Umbilical cord (tissue), 2 donors: ENCODE data around the gene LRG1. TPM values are rescaled to one million over a fixed set of nuclear protein-coding genes. Genes with fewer than 3 reads are reported as not detected.
"Not testable (repeated sequence)": the region's sequence is repeated elsewhere in the genome, so short reads cannot be mapped to it uniquely, and the experiment has no call there.

Source experiments
- DNase-seq: peaks from one replicate; pipeline ENCODE4 v3.0.0-alpha.2; 2015; ENCODE audit warnings: low spot score
- total RNA-seq: library from RNA; depleted of rRNA; stranded (reverse); fragments of >200 nt; gene quantifications from one replicate; pipeline ENCODE4 v1.2.3, GENCODE V29; 2014; ENCODE audit warnings: low replicate concordance; ENCODE audit not compliant: insufficient read depth

The LRG1 gene
- total RNA-seq, 1 donor from 2014 or later = 5.5 TPM

DNA sequence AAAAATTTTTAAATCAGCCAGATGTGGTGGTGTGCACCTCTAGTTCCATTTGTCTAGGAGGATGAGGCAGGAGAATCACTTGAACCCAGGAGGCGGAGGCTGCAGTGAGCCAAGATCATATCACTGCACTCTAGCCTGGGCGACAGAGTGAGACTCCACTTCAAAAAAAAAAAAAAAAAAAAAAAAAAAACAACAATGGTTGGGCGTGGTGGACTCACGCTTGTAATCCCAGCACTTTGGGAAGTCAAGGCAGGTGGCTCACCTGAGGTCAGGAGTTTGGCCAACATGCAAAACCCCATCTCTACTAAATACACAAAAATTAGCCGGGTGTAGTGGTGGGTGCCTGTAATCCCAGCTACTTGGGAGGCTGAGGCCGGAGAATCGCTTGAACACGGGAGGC is 12.5 kb downstream of the LRG1 start:
- not testable (repeated sequence) for DNase-seq

- DNase-seq = no peak
These were observed 14.3 kb downstream of the LRG1 start for GRCh38 chr19:4525563-4526002.

DNA sequence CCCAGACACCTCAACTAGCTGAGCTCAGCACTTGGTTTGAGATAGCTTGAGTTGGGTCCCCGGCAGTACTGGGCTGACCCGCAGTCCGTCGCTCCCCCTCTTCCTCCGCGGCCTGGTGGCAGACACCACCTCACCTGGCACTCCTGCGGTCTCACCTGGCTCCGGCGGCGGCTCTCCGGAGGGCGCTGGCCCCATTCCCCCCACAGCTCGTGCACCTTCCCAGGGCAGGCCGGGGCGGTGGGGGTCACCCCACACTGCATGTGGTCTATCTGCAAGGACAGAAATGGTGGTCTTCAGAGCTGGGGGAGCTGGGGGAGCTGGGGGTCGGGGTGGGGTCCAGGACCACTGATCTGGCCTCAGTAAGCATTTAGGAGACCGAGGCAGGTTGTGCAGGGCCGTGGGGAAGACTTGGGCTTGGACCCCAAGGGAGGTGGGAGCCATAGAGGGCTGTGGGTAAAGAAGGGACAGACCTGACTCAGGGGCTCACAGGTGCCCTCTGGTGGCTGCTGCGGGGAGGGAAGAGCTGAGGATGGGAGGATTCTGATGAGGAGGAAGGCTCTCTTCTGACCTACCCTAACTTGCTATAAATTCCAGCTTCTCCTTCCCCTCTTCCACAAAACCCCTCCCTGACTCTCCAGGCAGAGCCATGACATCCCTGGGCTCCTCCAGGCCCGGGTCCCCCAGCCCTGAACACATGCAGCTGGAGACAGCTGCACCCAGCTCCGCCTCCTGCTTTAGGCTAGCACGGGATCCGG is 14.9 kb downstream of the LRG1 start:
- DNase-seq = no peak

DNA sequence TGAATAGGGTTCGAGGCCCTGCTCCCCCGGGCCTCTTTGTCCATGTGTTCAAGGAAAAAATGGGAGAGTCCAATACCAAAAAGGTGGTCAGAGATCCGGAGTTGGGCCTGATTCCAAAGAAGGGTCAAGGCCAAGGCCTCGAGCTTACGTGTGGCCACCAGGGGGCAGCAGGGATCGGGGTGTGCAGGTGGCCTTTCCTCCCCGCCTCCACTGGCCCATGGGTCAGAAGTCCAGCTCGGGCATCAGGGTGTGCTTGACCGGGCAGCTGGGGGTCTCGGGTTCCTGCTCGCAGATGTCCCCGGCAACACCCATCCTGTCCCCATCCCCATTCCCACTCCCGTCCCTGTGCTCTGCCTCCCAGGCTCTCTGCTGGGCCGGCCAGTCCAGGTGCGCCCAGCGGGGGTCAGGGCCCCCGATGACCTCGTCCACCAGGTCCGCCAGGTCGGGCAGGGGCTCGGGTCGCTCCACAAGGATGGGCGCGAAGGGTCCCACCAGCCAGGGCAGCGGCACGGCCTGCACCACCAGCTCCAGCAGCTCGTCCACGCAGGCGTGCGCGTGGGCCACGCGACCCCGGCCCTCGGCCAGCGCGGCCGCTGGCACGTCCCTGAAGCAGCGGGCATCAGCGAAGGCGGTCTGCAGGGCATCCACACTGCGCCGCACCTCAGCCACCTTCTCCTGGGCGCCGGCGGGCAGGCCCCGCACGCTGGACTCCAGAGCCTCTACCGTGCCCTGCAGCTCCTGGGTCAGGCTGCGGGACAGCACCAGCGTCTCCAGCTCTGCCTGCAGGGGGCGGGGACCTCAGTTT is 16.3 kb downstream of the LRG1 start:
- no peak for DNase-seq

GRCh38 chr19:4522291-4523002 is 17.4 kb downstream of the LRG1 start:
- no peak for DNase-seq

GRCh38 chr19:4521888-4522242 is 18.0 kb downstream of the LRG1 start:
- no peak for DNase-seq

GRCh38 chr19:4521170-4521887 is 18.5 kb downstream of the LRG1 start:
- DNase-seq = no peak

GRCh38 chr19:4519521-4520277 is 20.1 kb downstream of the LRG1 start:
- peak; percentile 34 for DNase-seq

GRCh38 chr19:4519172-4519496 is 20.7 kb downstream of the LRG1 start:
- DNase-seq = no peak

- DNase-seq = no peak
These were observed 21.3 kb downstream of the LRG1 start, which contains the start of gene PLIN4 for GRCh38 chr19:4518345-4519171. TSS of gene PLIN4 (minus strand) at chr19:4518486. CDS start at chr19:4518272, 214 bp downstream.

DNA sequence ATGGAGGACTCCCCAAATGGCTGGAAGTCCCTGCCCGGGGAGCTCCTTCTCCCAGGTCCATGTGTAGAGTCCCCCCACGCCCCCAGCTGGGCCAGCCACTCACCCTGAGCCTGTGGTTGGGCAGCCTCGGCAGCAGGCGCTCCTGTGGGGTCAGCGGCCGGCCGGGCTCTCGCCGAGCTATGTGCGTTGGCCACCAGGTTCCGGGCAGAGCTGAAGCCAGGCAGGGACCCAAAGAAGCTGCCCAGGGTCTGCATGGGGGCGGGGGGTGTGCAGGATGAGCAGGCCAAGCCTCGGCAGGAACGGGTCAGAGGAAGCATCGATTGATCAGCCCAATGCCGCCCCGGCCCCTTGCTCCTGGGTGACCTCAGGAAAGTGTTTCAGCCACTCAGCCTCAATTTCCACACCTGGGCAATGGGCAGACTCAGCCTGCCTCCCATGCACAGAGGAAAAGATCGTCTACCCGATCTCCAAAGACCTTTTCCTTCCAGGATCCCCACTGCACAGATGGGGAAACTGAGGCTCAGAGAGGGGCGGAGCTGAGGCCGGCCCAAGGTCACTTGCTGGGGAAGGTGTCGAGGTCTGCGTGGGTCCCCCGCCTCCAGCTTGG is 22.3 kb downstream of the LRG1 start:
- DNase-seq = no peak

- no peak for DNase-seq
These were observed 22.9 kb downstream of the LRG1 start for GRCh38 chr19:4516939-4517300.

GRCh38 chr19:4516199-4516938 is 23.5 kb downstream of the LRG1 start:
- no peak for DNase-seq

GRCh38 chr19:4515732-4516131 is 24.1 kb downstream of the LRG1 start:
- no peak for DNase-seq

DNA sequence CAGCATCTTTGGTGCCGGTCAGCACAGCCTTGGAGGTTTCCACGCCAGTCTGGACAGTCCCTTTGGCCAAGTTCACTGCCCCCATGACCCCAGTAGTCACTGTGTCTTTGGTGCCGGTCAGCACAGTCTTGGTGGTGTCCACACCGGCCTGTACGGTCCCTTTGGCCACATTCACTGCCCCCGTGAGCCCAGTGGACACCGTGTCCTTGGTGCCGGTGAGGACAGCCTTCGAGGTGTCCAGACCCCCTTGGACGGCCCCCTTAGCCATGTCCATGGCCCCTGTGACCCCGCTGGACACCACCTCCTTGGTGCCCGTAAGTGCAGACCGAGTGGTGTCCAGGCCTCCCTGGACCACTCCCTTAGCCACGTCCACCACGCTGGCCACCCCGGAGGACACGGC is 26.6 kb downstream of the LRG1 start:
- no peak for DNase-seq

GRCh38 chr19:4512070-4512469 is 27.8 kb downstream of the LRG1 start:
- no peak for DNase-seq

DNA sequence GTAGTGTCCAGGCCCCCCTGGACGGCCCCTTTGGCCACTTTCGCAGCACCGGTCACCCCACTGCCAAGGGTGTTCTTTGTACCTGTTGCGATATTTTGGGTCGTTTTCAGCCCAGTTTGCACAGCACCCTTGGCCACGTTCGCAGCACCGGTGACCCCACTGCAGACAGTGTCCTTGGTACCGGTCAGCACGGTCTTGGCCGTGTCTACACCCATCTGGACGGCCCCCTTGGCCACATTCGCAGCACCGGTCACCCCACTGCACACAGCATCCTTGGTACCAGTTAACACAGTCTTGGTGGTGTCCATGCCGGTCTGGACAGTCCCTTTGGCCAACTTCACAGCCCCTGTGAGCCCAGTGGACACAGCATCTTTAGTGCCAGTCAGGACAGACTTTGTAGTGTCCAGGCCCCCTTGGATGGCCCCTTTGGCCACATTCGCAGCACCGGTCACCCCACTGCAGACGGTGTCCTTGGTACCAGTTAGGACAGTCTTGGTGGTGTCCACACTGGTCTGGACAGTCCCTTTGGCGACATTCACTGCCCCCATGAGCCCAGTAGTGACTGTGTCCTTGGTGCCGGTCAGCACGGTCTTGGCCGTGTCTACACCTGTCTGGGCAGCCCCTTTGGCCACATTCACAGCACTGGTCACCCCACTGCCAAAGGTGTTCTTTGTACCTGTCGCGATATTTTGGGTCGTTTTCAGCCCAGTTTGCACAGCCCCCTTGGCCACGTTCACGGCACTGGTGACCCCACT is 28.4 kb downstream of the LRG1 start:
- no peak for DNase-seq
